Upper lobe of right lung (tissue), 1 donor: ENCODE data around the gene VGLL4. TPM values are rescaled to one million over a fixed set of nuclear protein-coding genes. Genes with fewer than 3 reads are reported as not detected.

Experiments
- ATAC-seq: fragments of 200-7000 bp; cut with Tn5 transposase; one replicate; pipeline ENCODE4 v1.9.1; 2020; ENCODE audit warnings: mild to moderate bottlenecking, moderate library complexity
- DNase-seq: peaks from one replicate; pipeline ENCODE4 v3.0.0-alpha.2; 2020
- H3K27ac ChIP-seq: fragments of 200-600 bp; one replicate; pipeline ENCODE4 v1.8.0; 2022
- H3K27me3 ChIP-seq: fragments of 200-600 bp; one replicate; pipeline ENCODE4 v1.8.0; 2022; ENCODE audit warnings: mild to moderate bottlenecking
- H3K36me3 ChIP-seq: fragments of 200-600 bp; one replicate; pipeline ENCODE4 v1.8.0; 2022
- H3K4me1 ChIP-seq: fragments of 200-600 bp; one replicate; pipeline ENCODE4 v1.8.0; 2022
- H3K4me3 ChIP-seq: fragments of 200-600 bp; one replicate; pipeline ENCODE4 v1.8.0; 2022; ENCODE audit warnings: mild to moderate bottlenecking
- H3K9me3 ChIP-seq: fragments of 200-600 bp; one replicate; pipeline ENCODE4 v1.8.0; 2022
- intact Hi-C: fragments of 100-400 bp; cut with DNase I; formaldehyde crosslinking; loops from one replicate; pipeline ENCODE4 v1.11.0; 2022
- total RNA-seq: library from RNA; stranded (reverse); fragmentation: NEBNext Ultra II Directional; extraction: Animal tissue kit (Norgen Biotek cat#: 25700); gene quantifications from one replicate; pipeline ENCODE4 v1.2.1, GENCODE V29; 2021
- TF ChIP-seq, protein P1 (sequence below): fragments of 200-600 bp; IDR thresholded peaks from one replicate; pipeline ENCODE4 v1.8.0; 2022; ENCODE audit warnings: antibody characterized with exemption
- donor health status: DM: no; HTN: yes; CAD: no; lungs with severe emphysema.

VGLL4 gene
- total RNA-seq, 1 donor from 2014 or later, result 57.5 TPM

DNA sequence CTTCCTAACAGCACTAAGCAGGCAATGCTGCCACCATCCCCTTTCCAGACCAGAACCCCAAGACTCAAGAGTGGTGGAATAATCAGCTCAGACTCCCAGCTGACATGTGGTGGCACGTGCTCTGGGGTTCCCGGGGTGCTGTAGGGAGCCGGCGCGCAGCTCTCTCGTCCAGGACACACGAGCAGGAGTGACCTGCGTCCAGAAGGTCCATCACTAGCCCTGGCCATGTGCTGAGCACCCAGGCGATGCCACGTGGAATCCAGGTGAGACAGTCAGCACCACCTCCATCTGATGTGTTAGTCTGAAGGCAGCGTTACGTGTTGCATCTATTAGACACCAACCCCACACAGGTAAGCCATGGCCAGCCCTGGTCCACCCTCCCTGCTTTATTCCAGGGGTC, 78.2 kb downstream of the VGLL4 start:
- ATAC-seq (no peak), DNase-seq (no peak)
- intact Hi-C loops, result no loop called here

DNA sequence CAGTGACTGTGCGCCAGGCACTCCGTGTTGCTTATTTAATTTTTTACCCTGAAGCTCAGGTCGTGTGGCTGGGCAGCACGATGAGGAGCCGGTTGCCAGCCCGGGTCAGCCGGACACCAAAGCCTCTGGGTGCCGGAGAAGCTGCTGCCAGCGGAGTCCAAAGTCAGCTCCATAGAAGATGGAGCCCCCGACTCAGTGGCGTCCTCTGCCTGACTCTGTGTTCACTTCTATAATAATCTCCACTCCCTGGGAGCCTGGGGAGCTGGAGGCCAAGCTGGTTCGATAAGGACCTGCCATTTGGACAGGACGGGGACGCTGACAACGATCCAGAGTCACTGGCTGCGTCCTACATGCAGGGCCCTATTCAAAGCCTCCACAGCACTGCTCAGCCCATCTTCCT, 78.6 kb downstream of the VGLL4 start:
- peaks cover 51% of the 10 kb centered on the region for H3K36me3 ChIP-seq
- ATAC-seq (no peak), DNase-seq (no peak)
- TF ChIP-seq, protein P1, sequence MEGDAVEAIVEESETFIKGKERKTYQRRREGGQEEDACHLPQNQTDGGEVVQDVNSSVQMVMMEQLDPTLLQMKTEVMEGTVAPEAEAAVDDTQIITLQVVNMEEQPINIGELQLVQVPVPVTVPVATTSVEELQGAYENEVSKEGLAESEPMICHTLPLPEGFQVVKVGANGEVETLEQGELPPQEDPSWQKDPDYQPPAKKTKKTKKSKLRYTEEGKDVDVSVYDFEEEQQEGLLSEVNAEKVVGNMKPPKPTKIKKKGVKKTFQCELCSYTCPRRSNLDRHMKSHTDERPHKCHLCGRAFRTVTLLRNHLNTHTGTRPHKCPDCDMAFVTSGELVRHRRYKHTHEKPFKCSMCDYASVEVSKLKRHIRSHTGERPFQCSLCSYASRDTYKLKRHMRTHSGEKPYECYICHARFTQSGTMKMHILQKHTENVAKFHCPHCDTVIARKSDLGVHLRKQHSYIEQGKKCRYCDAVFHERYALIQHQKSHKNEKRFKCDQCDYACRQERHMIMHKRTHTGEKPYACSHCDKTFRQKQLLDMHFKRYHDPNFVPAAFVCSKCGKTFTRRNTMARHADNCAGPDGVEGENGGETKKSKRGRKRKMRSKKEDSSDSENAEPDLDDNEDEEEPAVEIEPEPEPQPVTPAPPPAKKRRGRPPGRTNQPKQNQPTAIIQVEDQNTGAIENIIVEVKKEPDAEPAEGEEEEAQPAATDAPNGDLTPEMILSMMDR, result no peak
- no peak overlapping the region for H3K4me3 ChIP-seq
- H3K27ac ChIP-seq, result no peak overlapping the region
- H3K4me1 ChIP-seq, result peaks cover 29% of the 10 kb centered on the region
- intact Hi-C loops, result no loop called here
- H3K27me3 ChIP-seq, result no peaks in the 10 kb centered on the region
- H3K9me3 ChIP-seq, result no peaks in the 10 kb centered on the region

More for the DNA sequence above, 78.2 kb downstream of the VGLL4 start:
- Histone ChIP-seq H3K4me3 (no peak overlapping the region), H3K4me1 (peaks cover 26% of the 10 kb centered on the region), H3K27ac (no peak overlapping the region), H3K36me3 (peaks cover 49% of the 10 kb centered on the region), H3K9me3 (no peaks in the 10 kb centered on the region), H3K27me3 (no peaks in the 10 kb centered on the region)
- TF ChIP-seq, protein P1, result no peak

DNA sequence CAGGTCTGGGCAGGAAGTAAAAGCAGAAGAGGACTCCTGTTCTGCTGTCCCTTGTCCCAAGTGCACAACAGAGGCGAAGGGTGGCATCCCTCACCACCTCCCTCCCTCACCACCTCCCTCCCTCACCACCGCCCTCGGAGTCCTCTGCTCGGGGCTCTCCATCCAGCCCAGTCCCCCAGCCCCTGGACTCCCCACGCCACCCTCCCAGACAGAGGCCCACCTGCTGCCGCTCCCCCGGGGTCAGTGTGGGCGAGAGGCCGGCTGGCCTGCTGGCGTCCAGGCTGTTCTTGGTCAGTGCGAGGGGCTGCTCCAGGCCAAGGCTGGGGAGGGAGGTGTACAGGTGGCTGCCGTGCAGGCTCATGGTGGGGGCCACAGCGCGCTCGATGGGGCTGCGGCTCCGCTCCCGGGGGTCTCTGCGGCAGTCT, 79.1 kb downstream of the VGLL4 start:
- Histone ChIP-seq H3K27me3 (no peaks in the 10 kb centered on the region), H3K4me3 (no peak overlapping the region), H3K4me1 (peaks cover 34% of the 10 kb centered on the region), H3K9me3 (no peaks in the 10 kb centered on the region), H3K27ac (no peak overlapping the region), H3K36me3 (peaks cover 51% of the 10 kb centered on the region)
- TF ChIP-seq, protein P1, result no peak
- intact Hi-C loops, result no loop called here
- ATAC-seq, result no peak
- no peak for DNase-seq

DNA sequence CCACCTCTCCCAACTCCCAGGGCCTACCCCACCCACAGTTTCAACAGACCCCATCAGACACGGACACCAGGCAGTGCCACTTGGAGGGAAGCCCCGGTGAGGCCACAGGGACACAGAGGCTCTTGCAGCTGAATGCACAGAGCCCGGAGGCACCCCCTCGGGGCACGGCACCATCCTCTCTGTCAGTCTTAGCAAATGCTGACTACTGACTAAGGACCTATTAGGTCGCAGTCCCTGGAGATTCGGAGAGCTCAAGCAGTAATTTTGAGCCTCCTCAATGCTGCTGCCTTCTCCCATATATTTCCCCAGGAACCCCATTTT, 79.9 kb downstream of the VGLL4 start:
- H3K27me3 ChIP-seq, result no peaks in the 10 kb centered on the region
- intact Hi-C loops, result no loop called here
- TF ChIP-seq, protein P1, result no peak
- peaks cover 32% of the 10 kb centered on the region for H3K4me1 ChIP-seq
- H3K27ac ChIP-seq, result no peak overlapping the region
- H3K4me3 ChIP-seq, result no peak overlapping the region
- DNase-seq, result no peak
- no peak for ATAC-seq
- no peaks in the 10 kb centered on the region for H3K9me3 ChIP-seq
- H3K36me3 ChIP-seq, result peaks cover 56% of the 10 kb centered on the region

DNA sequence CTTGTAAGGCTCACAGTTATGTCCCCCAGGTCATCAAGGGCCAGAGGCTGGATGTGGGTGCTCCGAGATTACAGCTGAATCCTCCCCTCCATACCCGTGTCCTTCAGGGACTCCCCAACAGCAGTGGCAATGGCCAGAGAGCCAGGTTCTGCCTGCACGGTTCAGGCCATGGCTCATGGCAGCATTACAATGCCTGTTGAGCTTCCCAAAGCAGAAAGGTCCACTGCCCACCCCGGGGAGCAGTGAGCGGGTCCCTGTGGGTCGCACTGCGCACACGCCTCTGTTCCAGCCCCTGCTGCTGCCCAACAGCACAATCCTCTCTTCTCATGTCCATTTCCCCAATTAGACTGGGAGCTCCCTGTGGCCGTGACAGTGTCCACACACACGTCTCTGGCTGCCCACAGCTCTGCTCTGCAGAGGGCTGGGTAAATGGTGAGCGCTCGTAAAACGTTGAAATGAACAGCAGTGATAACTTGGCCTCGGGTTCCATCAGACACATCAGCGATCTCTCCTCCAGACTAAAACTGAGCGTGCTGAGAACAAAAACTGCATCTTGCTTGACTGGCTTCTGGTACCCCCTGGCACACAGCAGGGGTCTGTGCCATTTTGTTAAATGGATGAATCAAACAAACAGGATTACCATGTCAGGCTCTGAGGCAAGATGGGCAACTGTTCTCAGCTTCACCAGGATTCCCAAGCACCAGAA, 80.4 kb downstream of the VGLL4 start:
- Histone ChIP-seq H3K4me1 (peaks cover 32% of the 10 kb centered on the region), H3K27me3 (no peaks in the 10 kb centered on the region), H3K27ac (no peak overlapping the region), H3K36me3 (peaks cover 61% of the 10 kb centered on the region), H3K9me3 (no peaks in the 10 kb centered on the region), H3K4me3 (no peak overlapping the region)
- intact Hi-C loops, result no loop called here
- TF ChIP-seq, protein P1, result no peak
- DNase-seq (no peak), ATAC-seq (no peak)
